ENCODE data around the gene NSL1.

DNA sequence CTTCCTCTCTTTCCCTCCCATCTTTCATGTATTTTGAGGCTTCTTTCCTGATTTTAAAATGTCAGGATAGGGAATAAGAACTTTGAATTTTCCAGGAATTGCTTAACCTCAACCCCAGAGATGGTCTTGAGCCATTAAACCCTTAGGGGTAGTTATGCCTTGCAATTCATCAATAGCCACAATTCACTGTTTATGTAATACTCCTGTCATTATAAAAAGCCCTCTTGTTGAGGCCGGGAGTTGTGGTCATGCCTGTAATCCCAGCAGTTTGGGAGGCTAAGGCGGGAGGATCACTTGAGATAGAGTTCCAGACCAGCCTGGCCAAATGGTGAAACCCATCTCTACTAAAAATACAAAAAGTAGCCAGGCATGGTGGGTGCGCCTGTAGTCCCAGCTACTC lies 31.4 kb upstream of the NSL1 start:
- TF ChIP-seq POLR2A (IDR thresholded peaks at IDR 0.05) (no peak), POLR2AphosphoS5 (IDR thresholded peaks at IDR 0.05) (no peak), EP300 (IDR thresholded peaks at IDR 0.05) (no peak)
- TF ChIP-seq, protein P1, sequence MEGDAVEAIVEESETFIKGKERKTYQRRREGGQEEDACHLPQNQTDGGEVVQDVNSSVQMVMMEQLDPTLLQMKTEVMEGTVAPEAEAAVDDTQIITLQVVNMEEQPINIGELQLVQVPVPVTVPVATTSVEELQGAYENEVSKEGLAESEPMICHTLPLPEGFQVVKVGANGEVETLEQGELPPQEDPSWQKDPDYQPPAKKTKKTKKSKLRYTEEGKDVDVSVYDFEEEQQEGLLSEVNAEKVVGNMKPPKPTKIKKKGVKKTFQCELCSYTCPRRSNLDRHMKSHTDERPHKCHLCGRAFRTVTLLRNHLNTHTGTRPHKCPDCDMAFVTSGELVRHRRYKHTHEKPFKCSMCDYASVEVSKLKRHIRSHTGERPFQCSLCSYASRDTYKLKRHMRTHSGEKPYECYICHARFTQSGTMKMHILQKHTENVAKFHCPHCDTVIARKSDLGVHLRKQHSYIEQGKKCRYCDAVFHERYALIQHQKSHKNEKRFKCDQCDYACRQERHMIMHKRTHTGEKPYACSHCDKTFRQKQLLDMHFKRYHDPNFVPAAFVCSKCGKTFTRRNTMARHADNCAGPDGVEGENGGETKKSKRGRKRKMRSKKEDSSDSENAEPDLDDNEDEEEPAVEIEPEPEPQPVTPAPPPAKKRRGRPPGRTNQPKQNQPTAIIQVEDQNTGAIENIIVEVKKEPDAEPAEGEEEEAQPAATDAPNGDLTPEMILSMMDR (IDR thresholded peaks at IDR 0.05), result no peak

All from suprapubic skin (tissue), 4 donors.